ENCODE results near the gene TRIL.
A peak's percentile ranks its signal among the peaks of the same experiment; 100 is the strongest.

Gene TRIL

GRCh38 chr7:28958235-28958979, at the start of gene TRIL:
Gene TRIL (minus strand): TSS chr7:28958330. CDS start chr7:28958046, 284 bp downstream.
- Mint-ChIP-seq H3K4me3 (no peak within 1 kb of the TSS), H3K27ac (peak within 1 kb of the TSS; percentile 68), H3K36me3 (no peaks in the 10 kb centered on the region), H3K9me3 (no peaks in the 10 kb centered on the region), H3K4me1 (peaks cover 9% of the 10 kb centered on the region), H3K27me3 (peaks cover 69% of the 10 kb centered on the region)
- CTCF ChIA-PET, result interaction anchor here (0.6 to 3.0 kb wide), 5 partner anchors 12 to 147 kb away, joined by 3 to 33 read pairs (median 18); no protein-coding TSS in a partner anchor
- no peak for DNase-seq

- CTCF ChIA-PET, result no interaction called here
- H3K4me1 Mint-ChIP-seq, result no peaks in the 10 kb centered on the region
- H3K9me3 Mint-ChIP-seq, result no peaks in the 10 kb centered on the region
- H3K4me3 Mint-ChIP-seq, result no peak overlapping the region
- no peaks in the 10 kb centered on the region for H3K36me3 Mint-ChIP-seq
- no peaks in the 10 kb centered on the region for H3K27me3 Mint-ChIP-seq
- no peak for DNase-seq
- no peak overlapping the region for H3K27ac Mint-ChIP-seq
Observed at GRCh38 chr7:29007127-29007526, 49.0 kb upstream of the TRIL start.

- no peak for DNase-seq
- Mint-ChIP-seq H3K27ac (no peak overlapping the region), H3K27me3 (peaks cover 3% of the 10 kb centered on the region), H3K4me1 (no peaks in the 10 kb centered on the region), H3K36me3 (no peaks in the 10 kb centered on the region), H3K4me3 (no peak overlapping the region), H3K9me3 (no peaks in the 10 kb centered on the region)
- CTCF ChIA-PET, result no interaction called here
Observed at GRCh38 chr7:29005829-29006228, 47.7 kb upstream of the TRIL start.

GRCh38 chr7:29005406-29005805, 47.3 kb upstream of the TRIL start:
- CTCF ChIA-PET, result no interaction called here
- no peak overlapping the region for H3K27ac Mint-ChIP-seq
- no peaks in the 10 kb centered on the region for H3K4me1 Mint-ChIP-seq
- peaks cover 4% of the 10 kb centered on the region for H3K27me3 Mint-ChIP-seq
- H3K4me3 Mint-ChIP-seq, result no peak overlapping the region
- H3K36me3 Mint-ChIP-seq, result no peaks in the 10 kb centered on the region
- H3K9me3 Mint-ChIP-seq, result no peaks in the 10 kb centered on the region
- no peak for DNase-seq

- no peaks in the 10 kb centered on the region for H3K4me1 Mint-ChIP-seq
- no peak overlapping the region for H3K27ac Mint-ChIP-seq
- H3K9me3 Mint-ChIP-seq, result no peaks in the 10 kb centered on the region
- H3K36me3 Mint-ChIP-seq, result no peaks in the 10 kb centered on the region
- no peak overlapping the region for H3K4me3 Mint-ChIP-seq
- peaks cover 4% of the 10 kb centered on the region for H3K27me3 Mint-ChIP-seq
- DNase-seq, result no peak
- CTCF ChIA-PET, result no interaction called here
Observed at GRCh38 chr7:29003703-29004102, 45.6 kb upstream of the TRIL start.

GRCh38 chr7:29000717-29001076, 42.6 kb upstream of the TRIL start:
- CTCF ChIA-PET, result no interaction called here
- Mint-ChIP-seq H3K9me3 (no peaks in the 10 kb centered on the region), H3K36me3 (no peaks in the 10 kb centered on the region), H3K4me1 (no peaks in the 10 kb centered on the region), H3K27me3 (peaks cover 9% of the 10 kb centered on the region), H3K4me3 (no peak overlapping the region), H3K27ac (no peak overlapping the region)
- DNase-seq, result no peak

GRCh38 chr7:28999895-29000716, 42.0 kb upstream of the TRIL start:
- DNase-seq, result no peak
- Mint-ChIP-seq H3K27ac (no peak overlapping the region), H3K27me3 (peaks cover 9% of the 10 kb centered on the region), H3K36me3 (no peaks in the 10 kb centered on the region), H3K9me3 (no peaks in the 10 kb centered on the region), H3K4me1 (no peaks in the 10 kb centered on the region), H3K4me3 (no peak overlapping the region)
- CTCF ChIA-PET, result no interaction called here

- H3K27me3 Mint-ChIP-seq, result peaks cover 9% of the 10 kb centered on the region
- H3K4me1 Mint-ChIP-seq, result no peaks in the 10 kb centered on the region
- H3K27ac Mint-ChIP-seq, result no peak overlapping the region
- H3K4me3 Mint-ChIP-seq, result no peak overlapping the region
- DNase-seq, result no peak
- H3K9me3 Mint-ChIP-seq, result no peaks in the 10 kb centered on the region
- CTCF ChIA-PET, result no interaction called here
- no peaks in the 10 kb centered on the region for H3K36me3 Mint-ChIP-seq
Observed at GRCh38 chr7:28999427-28999826, 41.3 kb upstream of the TRIL start.

- H3K9me3 Mint-ChIP-seq, result no peaks in the 10 kb centered on the region
- no peak overlapping the region for H3K4me3 Mint-ChIP-seq
- peaks cover 9% of the 10 kb centered on the region for H3K27me3 Mint-ChIP-seq
- no peak overlapping the region for H3K27ac Mint-ChIP-seq
- CTCF ChIA-PET, result no interaction called here
- no peaks in the 10 kb centered on the region for H3K4me1 Mint-ChIP-seq
- no peak for DNase-seq
- H3K36me3 Mint-ChIP-seq, result no peaks in the 10 kb centered on the region
Observed at GRCh38 chr7:28998105-28998504, 40.0 kb upstream of the TRIL start.

GRCh38 chr7:28996836-28997235, 38.7 kb upstream of the TRIL start:
- DNase-seq, result no peak
- H3K27me3 Mint-ChIP-seq, result peaks cover 9% of the 10 kb centered on the region
- no peaks in the 10 kb centered on the region for H3K4me1 Mint-ChIP-seq
- no peak overlapping the region for H3K4me3 Mint-ChIP-seq
- H3K36me3 Mint-ChIP-seq, result no peaks in the 10 kb centered on the region
- no peak overlapping the region for H3K27ac Mint-ChIP-seq
- H3K9me3 Mint-ChIP-seq, result no peaks in the 10 kb centered on the region
- CTCF ChIA-PET, result no interaction called here

- H3K27ac Mint-ChIP-seq, result no peak overlapping the region
- DNase-seq, result no peak
- no peaks in the 10 kb centered on the region for H3K4me1 Mint-ChIP-seq
- no peak overlapping the region for H3K4me3 Mint-ChIP-seq
- CTCF ChIA-PET, result no interaction called here
- H3K9me3 Mint-ChIP-seq, result no peaks in the 10 kb centered on the region
- H3K36me3 Mint-ChIP-seq, result no peaks in the 10 kb centered on the region
- peaks cover 5% of the 10 kb centered on the region for H3K27me3 Mint-ChIP-seq
Observed at GRCh38 chr7:28993371-28993770, 35.2 kb upstream of the TRIL start.

GRCh38 chr7:28992798-28993197, 34.7 kb upstream of the TRIL start:
- Mint-ChIP-seq H3K4me3 (no peak overlapping the region), H3K4me1 (no peaks in the 10 kb centered on the region), H3K27me3 (peaks cover 5% of the 10 kb centered on the region), H3K36me3 (no peaks in the 10 kb centered on the region), H3K27ac (no peak overlapping the region), H3K9me3 (no peaks in the 10 kb centered on the region)
- DNase-seq, result no peak
- CTCF ChIA-PET, result no interaction called here

- H3K36me3 Mint-ChIP-seq, result no peaks in the 10 kb centered on the region
- H3K4me3 Mint-ChIP-seq, result no peak overlapping the region
- H3K27ac Mint-ChIP-seq, result no peak overlapping the region
- DNase-seq, result no peak
- H3K4me1 Mint-ChIP-seq, result no peaks in the 10 kb centered on the region
- CTCF ChIA-PET, result interaction anchor here (1.1 kb wide), 1 partner anchor 63 kb away, joined by 3 read pairs; no protein-coding TSS in a partner anchor
- no peaks in the 10 kb centered on the region for H3K9me3 Mint-ChIP-seq
- peaks cover 5% of the 10 kb centered on the region for H3K27me3 Mint-ChIP-seq
Observed at GRCh38 chr7:28990200-28990960, 32.2 kb upstream of the TRIL start.

- CTCF ChIA-PET, result no interaction called here
- Mint-ChIP-seq H3K9me3 (no peaks in the 10 kb centered on the region), H3K27ac (no peak overlapping the region), H3K27me3 (peaks cover 5% of the 10 kb centered on the region), H3K4me1 (no peaks in the 10 kb centered on the region), H3K4me3 (no peak overlapping the region), H3K36me3 (no peaks in the 10 kb centered on the region)
- DNase-seq, result no peak
Observed at GRCh38 chr7:28989211-28989980, 31.3 kb upstream of the TRIL start.

Measured in activated naive CD4-positive, alpha-beta T cell treated with anti-CD3 and anti-CD28 coated beads, Interleukin-2, amount 10 ng/mL, durations not matched to agents 7 days and 5 days (primary cell).